AG09319 (cell line): ENCODE results near the gene MS4A6A.
A peak's percentile ranks its signal among the peaks of the same experiment; 100 is the strongest.
"Not testable (repeated sequence)": the region's sequence is repeated elsewhere in the genome, so short reads cannot be mapped to it uniquely, and the experiment has no call there.

Experiments
- DNase-seq: peaks from one replicate; pipeline ENCODE4 v3.0.0-alpha.2; 2010; ENCODE audit warnings: low read depth; ENCODE audit errors: extremely low read depth
- TF ChIP-seq, protein P1 (sequence below): IDR thresholded peaks from 2 replicates; pipeline ENCODE4 v1.5.1; 2011; ENCODE audit warnings: low read depth, mild to moderate bottlenecking, inconsistent platforms, low read length, moderate library complexity

MS4A6A gene

GRCh38 chr11:60194511-60194910 is 11.6 kb upstream of the MS4A6A start:
- no peak for DNase-seq
- TF ChIP-seq, protein P1, sequence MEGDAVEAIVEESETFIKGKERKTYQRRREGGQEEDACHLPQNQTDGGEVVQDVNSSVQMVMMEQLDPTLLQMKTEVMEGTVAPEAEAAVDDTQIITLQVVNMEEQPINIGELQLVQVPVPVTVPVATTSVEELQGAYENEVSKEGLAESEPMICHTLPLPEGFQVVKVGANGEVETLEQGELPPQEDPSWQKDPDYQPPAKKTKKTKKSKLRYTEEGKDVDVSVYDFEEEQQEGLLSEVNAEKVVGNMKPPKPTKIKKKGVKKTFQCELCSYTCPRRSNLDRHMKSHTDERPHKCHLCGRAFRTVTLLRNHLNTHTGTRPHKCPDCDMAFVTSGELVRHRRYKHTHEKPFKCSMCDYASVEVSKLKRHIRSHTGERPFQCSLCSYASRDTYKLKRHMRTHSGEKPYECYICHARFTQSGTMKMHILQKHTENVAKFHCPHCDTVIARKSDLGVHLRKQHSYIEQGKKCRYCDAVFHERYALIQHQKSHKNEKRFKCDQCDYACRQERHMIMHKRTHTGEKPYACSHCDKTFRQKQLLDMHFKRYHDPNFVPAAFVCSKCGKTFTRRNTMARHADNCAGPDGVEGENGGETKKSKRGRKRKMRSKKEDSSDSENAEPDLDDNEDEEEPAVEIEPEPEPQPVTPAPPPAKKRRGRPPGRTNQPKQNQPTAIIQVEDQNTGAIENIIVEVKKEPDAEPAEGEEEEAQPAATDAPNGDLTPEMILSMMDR: no peak

DNA sequence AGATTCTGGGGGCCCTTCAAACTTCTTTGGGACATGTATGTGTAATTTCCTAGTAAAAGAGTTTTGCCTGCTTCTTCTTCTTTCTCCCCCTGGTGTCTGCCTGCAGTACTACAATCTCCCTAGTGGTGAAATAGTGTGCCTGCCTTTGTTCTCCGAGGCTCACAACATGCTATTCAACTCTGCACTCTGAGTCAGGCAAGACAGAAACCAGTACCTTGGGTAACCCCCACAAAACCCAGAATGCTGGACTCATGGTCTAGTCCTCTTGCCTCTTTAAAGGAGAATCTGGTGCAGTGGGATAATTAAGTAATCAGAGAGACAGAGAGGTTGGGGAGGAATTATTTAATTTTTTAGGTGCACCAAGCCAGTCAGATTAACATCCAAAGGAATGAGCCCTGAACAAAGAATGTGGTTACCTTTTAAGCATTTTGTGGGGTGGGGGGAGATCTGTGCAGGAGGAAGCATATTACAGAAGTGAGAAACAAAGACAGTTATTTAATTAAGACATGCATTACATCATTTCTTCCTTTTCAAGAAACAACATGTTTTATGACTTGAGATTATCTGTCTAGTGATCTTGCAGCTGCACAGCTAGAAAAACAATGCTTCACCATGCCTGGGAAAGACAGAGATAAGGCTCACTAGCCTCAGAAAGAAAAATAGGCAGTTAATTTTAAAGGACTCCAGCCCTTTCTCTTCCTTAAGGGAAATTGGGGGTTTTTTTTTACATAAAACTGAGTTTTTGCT is 11.0 kb upstream of the MS4A6A start:
- TF ChIP-seq, protein P1: peak; percentile 68
- no peak for DNase-seq

- DNase-seq: not testable (repeated sequence)
Observed at GRCh38 chr11:60192564-60192963, 9.7 kb upstream of the MS4A6A start.

DNA sequence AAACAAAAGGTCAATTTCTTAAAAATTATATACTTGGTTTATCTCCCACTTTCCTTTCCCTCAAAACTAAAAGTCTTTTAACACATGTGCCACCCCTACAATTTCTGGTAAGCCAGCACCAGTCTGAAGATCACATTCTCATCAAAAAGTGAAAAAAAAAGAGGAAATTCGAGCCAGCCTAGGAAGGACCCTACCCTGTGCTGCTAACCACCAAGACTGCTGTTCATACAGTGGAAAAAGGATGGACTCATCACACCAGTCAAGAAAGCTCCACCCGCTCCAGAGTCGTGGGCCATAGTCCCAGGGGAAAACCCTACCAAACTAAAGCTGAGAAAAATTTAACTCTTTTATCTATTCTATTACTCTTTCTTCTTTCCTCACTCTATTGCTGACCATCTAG is 5.6 kb upstream of the MS4A6A start:
- not testable (repeated sequence) for DNase-seq

- not testable (repeated sequence) for DNase-seq
Observed at GRCh38 chr11:60186128-60186527, 3.2 kb upstream of the MS4A6A start.

GRCh38 chr11:60185512-60185827 is 2.6 kb upstream of the MS4A6A start:
- DNase-seq: not testable (repeated sequence)

DNA sequence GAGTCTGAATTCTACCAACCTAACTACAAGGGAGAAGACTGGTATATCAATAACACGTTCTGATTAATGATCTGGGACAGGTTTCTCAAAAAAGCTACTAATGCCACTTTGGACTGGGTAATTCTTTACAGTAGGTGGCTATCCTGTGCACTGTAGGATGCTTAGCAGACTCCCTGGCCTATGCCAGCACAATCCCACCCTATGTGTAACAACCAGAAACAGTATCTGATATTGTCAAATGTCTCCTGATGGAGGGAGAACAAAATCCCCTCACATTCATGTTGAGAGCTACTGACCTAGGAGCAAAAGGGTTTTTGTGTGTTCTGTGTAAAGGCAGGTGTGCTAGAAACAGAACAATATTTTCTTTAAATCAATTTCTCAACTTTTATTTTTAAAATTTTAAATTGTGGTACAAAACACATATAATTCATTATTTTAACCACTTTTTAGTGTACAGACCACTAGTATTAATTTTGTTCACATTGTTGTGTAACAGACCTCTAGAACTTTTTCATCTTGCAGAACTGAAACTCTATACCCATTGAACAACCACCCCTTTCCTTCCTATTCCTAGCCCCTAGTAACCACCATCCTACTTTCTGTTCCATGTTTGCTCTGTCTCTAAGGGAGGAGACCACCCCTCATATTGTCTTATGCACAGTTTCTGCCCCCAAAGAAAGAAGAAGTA is 2.1 kb upstream of the MS4A6A start:
- DNase-seq: no peak
- TF ChIP-seq, protein P1: no peak

- DNase-seq: no peak
Observed at GRCh38 chr11:60183591-60184205, 815 bp upstream of the MS4A6A start.

GRCh38 chr11:60175860-60176275 is 7.0 kb downstream of the MS4A6A start:
- TF ChIP-seq, protein P1: no peak

More at GRCh38 chr11:60183591-60184205, 815 bp upstream of the MS4A6A start:
- TF ChIP-seq, protein P1: no peak

More at GRCh38 chr11:60175860-60176275, 7.0 kb downstream of the MS4A6A start:
- no peak for DNase-seq
